C4-2B (cell line): ENCODE measurements around the gene MLH1.
"Not testable (repeated sequence)": the region's sequence is repeated elsewhere in the genome, so short reads cannot be mapped to it uniquely, and the experiment has no call there.

Experiments used
- H3K27ac ChIP-seq: fragments of 450-650 bp; 2 replicates; pipeline ENCODE4 v1.5.1; 2017
- CTCF ChIP-seq: fragments of 450-650 bp; conservative IDR thresholded peaks from 2 replicates; pipeline ENCODE4 v1.5.1; 2017; ENCODE audit warnings: mild to moderate bottlenecking
- ZFX ChIP-seq: fragments of 450-650 bp; IDR thresholded peaks from 2 replicates; pipeline ENCODE4 v1.6.1; 2017

The MLH1 gene

GRCh38 chr3:36956155-36956554, 37.2 kb upstream of the MLH1 start:
- H3K27ac ChIP-seq = no peak overlapping the region

GRCh38 chr3:36957063-36957462, 36.3 kb upstream of the MLH1 start:
- TF ChIP-seq CTCF = peak; percentile 18
- no peak for TF ChIP-seq ZFX
- H3K27ac ChIP-seq = no peak overlapping the region

More at GRCh38 chr3:36956155-36956554, 37.2 kb upstream of the MLH1 start:
- TF ChIP-seq CTCF (no peak), ZFX (no peak)

GRCh38 chr3:36957862-36958686, 35.2 kb upstream of the MLH1 start:
- no peak overlapping the region for H3K27ac ChIP-seq

GRCh38 chr3:36959821-36960220, 33.5 kb upstream of the MLH1 start:
- TF ChIP-seq ZFX (no peak), CTCF (no peak)
- H3K27ac ChIP-seq = no peak overlapping the region

More at GRCh38 chr3:36957862-36958686, 35.2 kb upstream of the MLH1 start:
- TF ChIP-seq CTCF = no peak
- TF ChIP-seq ZFX = no peak

GRCh38 chr3:36960502-36960901, 32.8 kb upstream of the MLH1 start:
- H3K27ac ChIP-seq = no peak overlapping the region
- TF ChIP-seq ZFX (no peak), CTCF (no peak)

GRCh38 chr3:36963008-36963407, 30.3 kb upstream of the MLH1 start:
- H3K27ac ChIP-seq = not testable (repeated sequence)

- no peak for TF ChIP-seq ZFX
- TF ChIP-seq CTCF = no peak
- H3K27ac ChIP-seq = no peak overlapping the region
Observed at GRCh38 chr3:36964331-36964730, 29.0 kb upstream of the MLH1 start.

GRCh38 chr3:36964817-36965216, 28.5 kb upstream of the MLH1 start:
- no peak for TF ChIP-seq CTCF
- no peak for TF ChIP-seq ZFX
- H3K27ac ChIP-seq = no peak overlapping the region
